Nephron progenitor cell (in vitro differentiated cells): Measurements from ENCODE around the gene TEP1.
"Not testable (repeated sequence)": the region's sequence is repeated elsewhere in the genome, so short reads cannot be mapped to it uniquely, and the experiment has no call there.

Experiments
- DNase-seq: peaks from one replicate; pipeline ENCODE4 v3.0.0; 2021
- H3K27ac Mint-ChIP-seq: 2 replicates; pipeline ENCODE4 v1.8.0; 2021; ENCODE audit warnings: mild to moderate bottlenecking, moderate library complexity, mixed read lengths
- H3K27me3 Mint-ChIP-seq: 2 replicates; pipeline ENCODE4 v1.8.0; 2021; ENCODE audit warnings: mild to moderate bottlenecking, low read depth, mixed read lengths; ENCODE audit not compliant: poor library complexity
- H3K36me3 Mint-ChIP-seq: 2 replicates; pipeline ENCODE4 v1.8.0; 2021; ENCODE audit warnings: low read depth, mixed read lengths
- H3K4me1 Mint-ChIP-seq: 2 replicates; pipeline ENCODE4 v1.8.0; 2021; ENCODE audit warnings: mixed read lengths
- H3K4me3 Mint-ChIP-seq: 2 replicates; pipeline ENCODE4 v1.8.0; 2021; ENCODE audit warnings: mild to moderate bottlenecking, moderate library complexity, mixed read lengths
- H3K9me3 Mint-ChIP-seq: 2 replicates; pipeline ENCODE4 v1.8.0; 2021; ENCODE audit warnings: mild to moderate bottlenecking, moderate library complexity, mixed read lengths
- CTCF ChIP-seq: fragments of 200-600 bp; sonication (generic); IDR thresholded peaks from 2 replicates; pipeline ENCODE4 v1.5.0; 2021; ENCODE audit warnings: antibody characterized with exemption

Gene TEP1

GRCh38 chr14:20455355-20456300 is 42.3 kb upstream of the TEP1 start:
- Mint-ChIP-seq H3K4me3 (no peak overlapping the region), H3K4me1 (peaks cover 21% of the 10 kb centered on the region), H3K36me3 (peaks cover 34% of the 10 kb centered on the region), H3K9me3 (no peaks in the 10 kb centered on the region), H3K27me3 (no peaks in the 10 kb centered on the region), H3K27ac (no peak overlapping the region)
- no peak for DNase-seq
- TF ChIP-seq CTCF = no peak

GRCh38 chr14:20454516-20455354 is 41.4 kb upstream of the TEP1 start, which contains the start of the genes APEX1 and OSGEP:
Gene APEX1 (plus strand): TSS chr14:20455226. CDS start chr14:20455646, 420 bp downstream.
Gene OSGEP (minus strand): TSS chr14:20454812. CDS start chr14:20454683, 129 bp downstream.
- peaks cover 36% of the 10 kb centered on the region for H3K36me3 Mint-ChIP-seq
- no peak within 1 kb of the TSS for H3K27ac Mint-ChIP-seq
- no peaks in the 10 kb centered on the region for H3K27me3 Mint-ChIP-seq
- peak; percentile 95 for DNase-seq
- TF ChIP-seq CTCF = no peak
- H3K4me1 Mint-ChIP-seq = peaks cover 12% of the 10 kb centered on the region
- no peaks in the 10 kb centered on the region for H3K9me3 Mint-ChIP-seq
- no peak within 1 kb of the TSS for H3K4me3 Mint-ChIP-seq

GRCh38 chr14:20452831-20453230 is 39.5 kb upstream of the TEP1 start:
- H3K4me1 Mint-ChIP-seq, H3K27me3 Mint-ChIP-seq, DNase-seq, H3K9me3 Mint-ChIP-seq, H3K27ac Mint-ChIP-seq: not testable (repeated sequence)
- H3K36me3 Mint-ChIP-seq = peaks cover 44% of the 10 kb centered on the region
- peak overlapping the region; percentile 65 for H3K4me3 Mint-ChIP-seq

- no peak overlapping the region for H3K27ac Mint-ChIP-seq
- no peak for DNase-seq
- H3K36me3 Mint-ChIP-seq = peaks cover 53% of the 10 kb centered on the region
- H3K9me3 Mint-ChIP-seq = peaks cover 6% of the 10 kb centered on the region
- no peaks in the 10 kb centered on the region for H3K27me3 Mint-ChIP-seq
- H3K4me1 Mint-ChIP-seq = no peaks in the 10 kb centered on the region
- TF ChIP-seq CTCF = no peak
- H3K4me3 Mint-ChIP-seq = no peak overlapping the region
Observed at GRCh38 chr14:20446889-20447288, 33.6 kb upstream of the TEP1 start.

- Mint-ChIP-seq H3K36me3 (peaks cover 32% of the 10 kb centered on the region), H3K27me3 (peaks cover 12% of the 10 kb centered on the region)
- H3K27ac Mint-ChIP-seq, DNase-seq, H3K4me3 Mint-ChIP-seq, H3K4me1 Mint-ChIP-seq, H3K9me3 Mint-ChIP-seq: not testable (repeated sequence)
Observed at GRCh38 chr14:20443650-20444049, 30.3 kb upstream of the TEP1 start.

GRCh38 chr14:20441461-20441860 is 28.2 kb upstream of the TEP1 start:
- no peak overlapping the region for H3K4me3 Mint-ChIP-seq
- DNase-seq = no peak

More at GRCh38 chr14:20441461-20441860, 28.2 kb upstream of the TEP1 start:
- Mint-ChIP-seq H3K36me3 (peaks cover 15% of the 10 kb centered on the region), H3K27ac (no peak overlapping the region), H3K9me3 (peaks cover 6% of the 10 kb centered on the region), H3K27me3 (peaks cover 20% of the 10 kb centered on the region), H3K4me1 (peaks cover 8% of the 10 kb centered on the region)
- TF ChIP-seq CTCF = no peak
